ENCODE results near the gene PABPC1L2A.
"Not testable (repeated sequence)": the region's sequence is repeated elsewhere in the genome, so short reads cannot be mapped to it uniquely, and the experiment has no call there.

PABPC1L2A gene

DNA sequence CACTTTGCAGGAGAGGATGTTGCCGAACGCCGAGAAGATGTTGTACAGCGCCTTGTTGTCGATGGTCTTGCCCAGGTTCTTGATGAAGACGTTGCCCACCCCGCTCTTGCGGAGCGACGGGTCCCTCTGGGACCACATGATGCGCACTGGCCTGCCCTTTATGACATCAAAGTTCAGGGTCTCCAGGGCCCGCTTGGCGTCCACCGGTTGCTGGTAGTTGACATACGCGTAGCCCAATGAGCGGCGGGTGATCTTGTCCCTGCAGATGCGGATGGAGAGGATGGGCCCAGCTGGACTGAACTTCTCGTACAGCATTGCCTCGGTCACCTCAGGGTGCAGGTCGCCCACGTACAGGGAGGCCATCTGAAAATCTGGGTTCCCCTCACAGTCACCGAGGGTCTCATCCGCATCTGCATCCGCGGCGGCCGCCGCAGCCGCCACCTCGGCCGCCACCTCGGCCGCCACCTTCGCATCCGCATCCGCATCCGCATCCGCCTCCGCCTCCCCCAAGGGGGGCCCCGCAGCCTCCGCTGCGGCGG is at the start of gene PABPC1L2A:
PABPC1L2A (minus strand) TSS at position 489 of the 539 bp plus-strand sequence; CDS start at position 363, 126 bp downstream.
- not testable (repeated sequence) for DNase-seq (ENCODE audit: insufficient read length, low spot score); FAIRE-seq

DNA sequence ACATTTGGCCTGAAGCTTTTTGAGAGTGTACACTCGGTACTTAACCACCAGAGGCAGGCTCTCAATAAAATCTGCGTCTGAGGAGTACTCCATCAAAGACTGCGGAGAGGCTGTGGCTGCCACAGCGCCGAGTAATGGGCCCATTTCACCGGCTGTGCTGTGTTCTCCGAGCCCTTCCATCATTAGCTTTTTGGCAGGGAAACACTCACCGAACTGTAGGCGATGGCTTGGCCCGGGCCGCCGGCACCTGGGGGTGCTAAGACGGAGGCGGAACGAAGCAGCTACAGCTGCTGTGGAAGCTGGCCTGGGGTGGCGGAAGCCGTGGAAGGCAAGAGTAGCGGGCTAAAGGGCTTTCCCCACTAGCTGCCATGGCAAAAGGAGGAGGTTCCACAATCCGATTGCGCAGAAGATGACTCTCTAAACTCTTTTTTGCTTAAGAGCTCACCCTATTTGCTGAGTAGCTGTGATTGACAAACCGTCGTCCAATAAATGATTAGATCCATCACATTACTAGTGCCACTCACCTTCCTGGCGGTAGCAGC is 48.5 kb upstream of the PABPC1L2A start:
- TF ChIP-seq, protein P1, sequence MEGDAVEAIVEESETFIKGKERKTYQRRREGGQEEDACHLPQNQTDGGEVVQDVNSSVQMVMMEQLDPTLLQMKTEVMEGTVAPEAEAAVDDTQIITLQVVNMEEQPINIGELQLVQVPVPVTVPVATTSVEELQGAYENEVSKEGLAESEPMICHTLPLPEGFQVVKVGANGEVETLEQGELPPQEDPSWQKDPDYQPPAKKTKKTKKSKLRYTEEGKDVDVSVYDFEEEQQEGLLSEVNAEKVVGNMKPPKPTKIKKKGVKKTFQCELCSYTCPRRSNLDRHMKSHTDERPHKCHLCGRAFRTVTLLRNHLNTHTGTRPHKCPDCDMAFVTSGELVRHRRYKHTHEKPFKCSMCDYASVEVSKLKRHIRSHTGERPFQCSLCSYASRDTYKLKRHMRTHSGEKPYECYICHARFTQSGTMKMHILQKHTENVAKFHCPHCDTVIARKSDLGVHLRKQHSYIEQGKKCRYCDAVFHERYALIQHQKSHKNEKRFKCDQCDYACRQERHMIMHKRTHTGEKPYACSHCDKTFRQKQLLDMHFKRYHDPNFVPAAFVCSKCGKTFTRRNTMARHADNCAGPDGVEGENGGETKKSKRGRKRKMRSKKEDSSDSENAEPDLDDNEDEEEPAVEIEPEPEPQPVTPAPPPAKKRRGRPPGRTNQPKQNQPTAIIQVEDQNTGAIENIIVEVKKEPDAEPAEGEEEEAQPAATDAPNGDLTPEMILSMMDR (IDR thresholded peaks at IDR 0.05; ENCODE audit: insufficient read depth, missing control alignments) = no peak
- FAIRE-seq (no peak), DNase-seq (ENCODE audit: insufficient read length, low spot score) (no peak)

DNA sequence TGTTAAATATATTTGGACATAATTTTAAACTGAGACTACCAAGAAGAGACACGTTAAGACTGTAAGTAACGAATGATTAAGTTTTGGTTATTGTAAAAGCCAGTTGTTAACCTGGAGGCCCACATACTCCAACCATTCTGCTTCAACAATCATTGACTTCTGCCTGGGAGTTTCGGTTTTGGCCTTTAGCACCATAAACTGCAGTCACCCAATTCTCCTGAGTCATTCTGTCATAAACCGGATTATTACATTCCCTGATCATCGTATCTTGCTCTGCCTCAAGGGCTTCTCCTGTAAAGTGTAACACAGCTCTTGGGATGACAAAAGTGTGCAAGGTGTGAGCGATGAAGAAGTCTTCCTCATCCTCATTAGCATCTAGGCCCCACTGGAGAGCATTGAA is 46.9 kb upstream of the PABPC1L2A start:
- TF ChIP-seq, protein P1 (IDR thresholded peaks at IDR 0.05; ENCODE audit: insufficient read depth, missing control alignments) = no peak
- DNase-seq (ENCODE audit: insufficient read length, low spot score) (no peak), FAIRE-seq (no peak)

DNA sequence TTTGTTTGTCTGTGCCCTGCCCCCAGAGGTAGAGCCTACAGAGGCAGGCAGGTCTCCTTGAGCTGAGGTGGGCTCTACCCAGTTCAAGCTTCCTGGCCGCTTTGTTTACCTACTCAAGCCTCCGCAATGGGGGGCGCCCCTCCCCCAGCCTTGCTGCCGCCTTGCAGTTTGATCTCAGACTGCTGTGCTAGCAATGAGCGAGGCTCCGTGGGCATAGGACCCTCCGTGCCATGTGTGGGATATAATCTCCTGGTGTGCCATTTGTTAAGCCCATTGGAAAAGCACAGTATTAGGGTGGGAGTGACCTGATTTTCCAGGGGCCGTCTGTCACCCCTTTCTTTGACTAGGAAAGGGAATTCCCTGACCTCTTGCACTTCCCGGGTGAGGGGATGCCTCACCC is 20.2 kb upstream of the PABPC1L2A start:
- FAIRE-seq; DNase-seq (ENCODE audit: insufficient read length, low spot score): not testable (repeated sequence)

DNA sequence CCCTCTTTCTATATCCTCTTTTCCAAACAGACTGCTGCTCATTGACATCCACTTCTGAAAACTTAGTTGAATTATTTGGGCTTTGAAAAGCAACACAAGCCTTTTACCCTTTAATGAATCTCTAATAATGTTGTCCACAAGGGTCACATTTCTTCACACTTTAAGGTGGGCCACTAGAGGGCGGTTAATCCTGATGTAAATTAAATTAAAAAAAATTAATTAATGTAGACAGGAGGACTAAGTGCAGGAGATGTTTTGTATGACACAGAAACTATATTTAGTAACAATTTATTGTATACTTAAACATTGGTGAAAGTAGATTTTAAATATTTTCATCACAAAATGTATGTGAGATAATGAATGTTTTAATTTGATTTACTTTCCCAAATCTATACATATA is 7.5 kb upstream of the PABPC1L2A start:
- FAIRE-seq; DNase-seq (ENCODE audit: insufficient read length, low spot score): not testable (repeated sequence)

DNA sequence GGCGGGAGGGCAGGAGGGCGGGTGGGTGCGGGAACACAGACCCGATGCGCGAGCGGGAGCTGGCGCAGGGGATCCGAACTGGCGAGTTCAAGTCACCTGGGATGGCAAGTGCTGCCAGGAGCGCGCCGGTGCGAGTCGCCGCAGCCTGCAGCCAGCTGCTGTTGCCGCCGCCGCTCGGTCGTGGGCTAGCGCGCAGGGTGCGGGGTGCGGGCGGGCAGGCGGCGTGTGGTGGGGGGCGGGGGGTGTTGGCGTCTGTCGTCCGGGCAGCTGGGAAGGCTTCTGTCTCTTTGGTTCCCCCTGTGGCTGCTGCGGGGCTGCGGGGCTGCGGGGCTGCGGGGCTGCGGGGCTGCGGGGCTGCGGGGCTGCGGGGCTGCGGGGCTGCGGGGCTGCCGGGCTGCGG is 572 bp upstream of the PABPC1L2A start:
- not testable (repeated sequence) for FAIRE-seq; DNase-seq (ENCODE audit: insufficient read length, low spot score)

More for the DNA sequence above, 7.5 kb upstream of the PABPC1L2A start:
- TF ChIP-seq, protein P1 (IDR thresholded peaks at IDR 0.05; ENCODE audit: insufficient read depth, missing control alignments) = peak; percentile 11

DNA sequence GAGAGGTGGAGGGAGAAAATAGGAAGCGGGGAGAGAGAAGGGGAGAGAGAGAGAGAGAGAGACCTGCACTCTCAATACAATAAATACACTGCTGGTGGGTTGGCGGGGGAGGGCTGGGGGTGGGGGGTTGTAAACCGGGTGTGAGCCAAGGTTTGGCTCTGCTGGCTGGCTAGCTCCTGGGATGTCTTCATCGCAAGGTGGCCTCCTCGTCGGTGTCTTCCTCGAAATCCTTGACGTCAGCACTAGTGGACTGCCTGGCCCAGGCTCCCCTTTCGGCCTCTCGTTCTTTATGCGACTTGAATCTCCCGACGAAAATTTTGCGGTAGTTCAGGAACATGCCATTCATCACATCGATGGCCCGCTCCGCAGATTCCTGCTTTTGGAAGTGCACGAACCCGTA is 715 bp downstream of the PABPC1L2A start:
- DNase-seq (ENCODE audit: insufficient read length, low spot score) = not testable (repeated sequence)
- peak; percentile 88 for FAIRE-seq

DNA sequence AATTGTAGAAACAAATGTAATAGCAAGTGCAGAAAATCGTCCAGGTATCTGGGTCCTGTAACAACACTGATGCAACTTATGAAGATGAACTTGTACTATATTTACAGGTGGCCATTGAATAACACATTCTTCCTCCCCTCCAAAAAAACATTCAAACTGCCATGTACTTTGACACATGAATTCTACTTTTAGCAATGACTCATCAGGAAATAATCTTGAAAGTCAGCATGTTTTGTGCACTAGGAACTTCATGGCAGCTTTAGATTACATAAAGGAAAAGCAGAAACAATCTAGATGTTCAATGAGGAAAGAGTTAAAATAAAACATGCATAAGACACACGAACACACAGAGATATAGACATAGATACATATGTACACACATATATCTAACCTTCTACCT is 2.5 kb downstream of the PABPC1L2A start:
- TF ChIP-seq, protein P1 (IDR thresholded peaks at IDR 0.05; ENCODE audit: insufficient read depth, missing control alignments) = no peak
- FAIRE-seq (no peak), DNase-seq (ENCODE audit: insufficient read length, low spot score) (no peak)

DNA sequence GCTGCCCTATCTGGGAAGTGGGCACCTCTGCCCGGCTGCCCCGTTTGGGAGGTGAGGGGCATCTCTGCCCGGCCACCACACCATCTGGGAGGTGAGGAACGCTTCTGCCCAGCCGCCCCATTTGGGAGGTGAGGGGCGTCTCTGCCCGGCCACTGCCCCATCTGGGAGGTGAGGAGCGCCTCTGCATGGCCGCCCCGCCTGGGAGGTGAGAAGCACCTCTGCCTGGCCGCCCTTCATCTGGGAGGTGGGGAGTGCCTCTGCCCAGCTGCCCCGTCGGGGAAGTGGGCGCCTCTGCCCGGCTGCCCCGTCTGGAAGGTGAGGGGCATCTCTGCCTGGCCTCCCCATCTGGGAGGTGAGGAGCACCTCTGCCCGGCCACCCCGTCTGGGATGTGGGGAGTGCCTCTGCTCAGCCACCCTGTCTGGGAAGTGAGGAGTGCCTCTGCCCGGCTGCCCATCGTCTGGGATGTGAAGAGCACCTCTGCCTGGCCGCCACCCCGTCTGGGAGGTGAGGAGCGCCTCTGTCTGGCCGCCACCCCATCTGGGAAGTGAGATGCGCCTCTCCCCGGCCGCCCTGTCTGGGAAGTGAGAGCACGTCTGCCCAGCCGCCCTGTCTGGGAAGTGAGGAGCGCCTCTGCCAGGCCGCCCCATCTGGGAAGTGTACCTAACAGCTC is 9.8 kb downstream of the PABPC1L2A start:
- DNase-seq (ENCODE audit: insufficient read length, low spot score) = no peak
- TF ChIP-seq, protein P1 (IDR thresholded peaks at IDR 0.05; ENCODE audit: insufficient read depth, missing control alignments) = no peak
- no peak for FAIRE-seq

Data from D721Med (cell line).